GM19468 (cell line): ENCODE measurements around the gene IQUB.
"Not testable (repeated sequence)": the region's sequence is repeated elsewhere in the genome, so short reads cannot be mapped to it uniquely, and the experiment has no call there.

ENCODE experiments used
- ATAC-seq: cut with Tn5 transposase; IDR thresholded peaks from one replicate; pipeline ENCODE4 v1.9.1; 2021; ENCODE audit warnings: mild to moderate bottlenecking, moderate library complexity, moderate number of reproducible peaks; ENCODE audit not compliant: unreplicated experiment; ENCODE audit errors: extremely low read depth

Gene IQUB

GRCh38 chr7:123548406-123548805 lies 14.0 kb upstream of the IQUB start:
- no peak for ATAC-seq

GRCh38 chr7:123539871-123540270 lies 5.5 kb upstream of the IQUB start:
- ATAC-seq, result no peak

- ATAC-seq, result no peak
Observed at GRCh38 chr7:123538897-123539296, 4.5 kb upstream of the IQUB start.

GRCh38 chr7:123538189-123538714 lies 3.9 kb upstream of the IQUB start:
- no peak for ATAC-seq

- ATAC-seq, result no peak
Observed at GRCh38 chr7:123537026-123537642, 2.7 kb upstream of the IQUB start.

- ATAC-seq, result no peak
Observed at GRCh38 chr7:123535517-123535916, 1.1 kb upstream of the IQUB start.

- ATAC-seq, result peak; percentile 11
Observed at GRCh38 chr7:123533929-123534382, 439 bp downstream of the IQUB start.

- no peak for ATAC-seq
Observed at GRCh38 chr7:123533553-123533917, 860 bp downstream of the IQUB start.

GRCh38 chr7:123532788-123533552 lies 1.4 kb downstream of the IQUB start:
- ATAC-seq, result not testable (repeated sequence)

GRCh38 chr7:123532343-123532742 lies 2.1 kb downstream of the IQUB start:
- not testable (repeated sequence) for ATAC-seq

- ATAC-seq, result not testable (repeated sequence)
Observed at GRCh38 chr7:123530035-123530591, 4.3 kb downstream of the IQUB start.

GRCh38 chr7:123528265-123528664 lies 6.1 kb downstream of the IQUB start:
- ATAC-seq, result no peak

- ATAC-seq, result not testable (repeated sequence)
Observed at GRCh38 chr7:123527712-123528225, 6.6 kb downstream of the IQUB start.

- not testable (repeated sequence) for ATAC-seq
Observed at GRCh38 chr7:123526533-123526932, 7.9 kb downstream of the IQUB start.

GRCh38 chr7:123522066-123522465 lies 12.3 kb downstream of the IQUB start:
- ATAC-seq, result no peak

- no peak for ATAC-seq
Observed at GRCh38 chr7:123505221-123505620, 29.2 kb downstream of the IQUB start.

- no peak for ATAC-seq
Observed at GRCh38 chr7:123502201-123502600, 32.2 kb downstream of the IQUB start.

- no peak for ATAC-seq
Observed at GRCh38 chr7:123500878-123501489, 33.4 kb downstream of the IQUB start.

- no peak for ATAC-seq
Observed at GRCh38 chr7:123499211-123499970, 35.0 kb downstream of the IQUB start.

GRCh38 chr7:123498601-123499000 lies 35.8 kb downstream of the IQUB start:
- ATAC-seq, result no peak
